DOHH2 (cell line): ENCODE results near the gene MAP4K2.

Experiments used
- H3F3A ChIP-seq: fragments of 200-600 bp; sonication (generic), shearing (Covaris generic); 2 replicates; pipeline ENCODE4 v1.6.0; 2016; ENCODE audit warnings: antibody characterized with exemption, mild to moderate bottlenecking; ENCODE audit not compliant: control insufficient read depth, insufficient read depth
- H3K27ac ChIP-seq: fragments of 200-600 bp; sonication (generic); 2 replicates; pipeline ENCODE4 v1.5.1; 2014; ENCODE audit warnings: low read depth, mild to moderate bottlenecking, low read length, moderate library complexity
- H3K27me3 ChIP-seq: fragments of 200-600 bp; sonication (generic); 2 replicates; pipeline ENCODE4 v1.6.1; 2014; ENCODE audit warnings: mild to moderate bottlenecking, low read length, mixed read lengths; ENCODE audit not compliant: control insufficient read depth
- H3K36me3 ChIP-seq: fragments of 200-600 bp; sonication (generic); 2 replicates; pipeline ENCODE4 v1.6.1; 2014; ENCODE audit warnings: mild to moderate bottlenecking, low read length, moderate library complexity, mixed read lengths; ENCODE audit not compliant: control insufficient read depth
- H3K4me1 ChIP-seq: fragments of 200-600 bp; sonication (generic); 2 replicates; pipeline ENCODE4 v1.6.1; 2014; ENCODE audit warnings: mild to moderate bottlenecking, low read length, mixed read lengths; ENCODE audit not compliant: control insufficient read depth
- H3K4me2 ChIP-seq: fragments of 200-600 bp; sonication (generic); 2 replicates; pipeline ENCODE4 v1.6.0; 2014; ENCODE audit warnings: mild to moderate bottlenecking, low read length, moderate library complexity
- H3K4me3 ChIP-seq: fragments of 200-600 bp; sonication (generic); 2 replicates; pipeline ENCODE4 v1.5.1; 2014; ENCODE audit warnings: mild to moderate bottlenecking, low read length, mixed read lengths
- H3K79me2 ChIP-seq: fragments of 200-600 bp; sonication (generic); 2 replicates; pipeline ENCODE4 v1.6.1; 2014; ENCODE audit warnings: mild to moderate bottlenecking, low read length, mixed read lengths; ENCODE audit not compliant: control insufficient read depth
- H3K9me2 ChIP-seq: fragments of 200-600 bp; sonication (generic); replicated peaks from 2 replicates; pipeline ENCODE4 v1.6.1; 2014; ENCODE audit warnings: mild to moderate bottlenecking, low read length, mixed read lengths; ENCODE audit not compliant: control insufficient read depth
- H3K9me3 ChIP-seq: fragments of 200-600 bp; sonication (generic); 2 replicates; pipeline ENCODE4 v1.6.1; 2014; ENCODE audit warnings: antibody characterized with exemption, low read length, mixed read lengths; ENCODE audit not compliant: control insufficient read depth, insufficient read depth
- H4K20me1 ChIP-seq: fragments of 200-600 bp; sonication (generic); 2 replicates; pipeline ENCODE4 v1.6.0; 2014; ENCODE audit warnings: low read depth, mild to moderate bottlenecking, antibody characterized with exemption, low read length, moderate library complexity; ENCODE audit not compliant: control insufficient read depth, insufficient read depth
- CTCF ChIP-seq: fragments of 200-600 bp; sonication (generic); IDR thresholded peaks from one replicate; pipeline ENCODE4 v1.5.1; 2014; ENCODE audit warnings: antibody characterized with exemption, mild to moderate bottlenecking, low read depth, low read length; ENCODE audit not compliant: poor library complexity, severe bottlenecking
- EZH2phosphoT487 ChIP-seq: fragments of 200-600 bp; sonication (generic); IDR thresholded peaks from 2 replicates; pipeline ENCODE4 v1.6.1; 2017; ENCODE audit warnings: borderline replicate concordance, mild to moderate bottlenecking, antibody characterized with exemption, low read length, moderate library complexity, mixed read lengths

MAP4K2 gene

GRCh38 chr11:64804346-64805210 lies 1.6 kb upstream of the MAP4K2 start:
- Histone ChIP-seq H4K20me1 (no peaks in the 10 kb centered on the region), H3K4me1 (peaks cover 53% of the 10 kb centered on the region), H3K36me3 (peaks cover 83% of the 10 kb centered on the region), H3K79me2 (peaks cover 38% of the 10 kb centered on the region), H3F3A (peaks cover 18% of the 10 kb centered on the region), H3K27me3 (no peaks in the 10 kb centered on the region), H3K4me2 (peak overlapping the region; percentile 70; the same call in 1 of the 2 replicates), H3K9me3 (no peaks in the 10 kb centered on the region), H3K4me3 (no peak overlapping the region; the same call in 1 of the 2 replicates), H3K9me2 (no peaks in the 10 kb centered on the region), H3K27ac (no peak overlapping the region)
- TF ChIP-seq CTCF, result no peak
- TF ChIP-seq EZH2phosphoT487, result no peak

- H3K4me2 ChIP-seq, result peak overlapping the region; percentile 70
- H3K27ac ChIP-seq, result peak overlapping the region; percentile 59
These were observed 882 bp upstream of the MAP4K2 start for GRCh38 chr11:64803846-64804345.

GRCh38 chr11:64802370-64803157 lies 450 bp downstream of the MAP4K2 start:
- peak overlapping the region; percentile 96 for H3K4me2 ChIP-seq
- no peaks in the 10 kb centered on the region for H3K9me2 ChIP-seq
- TF ChIP-seq EZH2phosphoT487 (no peak), CTCF (no peak)
- H3K27ac ChIP-seq, result peak overlapping the region; percentile 86
- H3K4me1 ChIP-seq, result peaks cover 46% of the 10 kb centered on the region
- peaks cover 21% of the 10 kb centered on the region for H3K79me2 ChIP-seq
- peak overlapping the region; percentile 99 for H3K4me3 ChIP-seq
- peaks cover 19% of the 10 kb centered on the region for H3F3A ChIP-seq
- no peaks in the 10 kb centered on the region for H3K9me3 ChIP-seq
- H3K36me3 ChIP-seq, result peaks cover 80% of the 10 kb centered on the region
- H4K20me1 ChIP-seq, result no peaks in the 10 kb centered on the region
- no peaks in the 10 kb centered on the region for H3K27me3 ChIP-seq

More at GRCh38 chr11:64803846-64804345, 882 bp upstream of the MAP4K2 start:
- Histone ChIP-seq H3K4me3 (peak overlapping the region; percentile 69), H3K9me2 (no peaks in the 10 kb centered on the region), H3K9me3 (no peaks in the 10 kb centered on the region), H3K79me2 (peaks cover 31% of the 10 kb centered on the region), H3K27me3 (no peaks in the 10 kb centered on the region), H3K4me1 (peaks cover 52% of the 10 kb centered on the region), H3K36me3 (peaks cover 85% of the 10 kb centered on the region), H3F3A (peaks cover 19% of the 10 kb centered on the region), H4K20me1 (no peaks in the 10 kb centered on the region)
- TF ChIP-seq CTCF (no peak), EZH2phosphoT487 (no peak)
